ENCODE measurements around the gene PSME1. TPM values are rescaled to one million over a fixed set of nuclear protein-coding genes. Genes with fewer than 3 reads are reported as not detected.

Gene PSME1
- total and polyA plus RNA-seq, 2 of the 13 experiments (the other 11 are each of a cell fraction or from before 2014, with no cell fraction given) = 159 to 608 TPM

- TF ChIP-seq TRAFD1 (CRISPR knock-in tag; IDR thresholded peaks at IDR 0.05; ENCODE audit: borderline replicate concordance) (no peak), PTBP1 (IDR thresholded peaks at IDR 0.05; ENCODE audit: low read depth, low read length, poor library complexity, severe bottlenecking) (no peak), ZNF17 (CRISPR knock-in tag; IDR thresholded peaks at IDR 0.05) (no peak), RFX5 (IDR thresholded peaks at IDR 0.05; ENCODE audit: low read depth, low read length) (no peak), CEBPG (CRISPR knock-in tag; IDR thresholded peaks at IDR 0.05) (no peak), U2AF2 (IDR thresholded peaks at IDR 0.05; ENCODE audit: low read depth, low read length) (no peak), ZBTB43 (CRISPR knock-in tag; conservative IDR thresholded peaks at IDR 0.05) (no peak), SIN3B (IDR thresholded peaks at IDR 0.05; ENCODE audit: low read length) (no peak), NR3C1 (CRISPR knock-in tag; IDR thresholded peaks at IDR 0.05) (no peak), PHF5A (CRISPR knock-in tag; IDR thresholded peaks at IDR 0.05; ENCODE audit: low read depth, unreplicated experiment) (no peak), ZNF639 (CRISPR knock-in tag; conservative IDR thresholded peaks at IDR 0.05) (no peak), ZC3H13 (CRISPR knock-in tag; IDR thresholded peaks at IDR 0.05) (no peak), GZF1 (CRISPR knock-in tag; IDR thresholded peaks at IDR 0.05) (no peak), ZNF512 (CRISPR knock-in tag; IDR thresholded peaks at IDR 0.05) (no peak), RNF219 (CRISPR knock-in tag; IDR thresholded peaks at IDR 0.05) (no peak), ZBTB44 (CRISPR knock-in tag; IDR thresholded peaks at IDR 0.05) (no peak), ZBTB26 (CRISPR knock-in tag; IDR thresholded peaks at IDR 0.05; ENCODE audit: borderline replicate concordance) (no peak), ZNF572 (CRISPR knock-in tag; IDR thresholded peaks at IDR 0.05) (no peak)
Measured at GRCh38 chr14:24136684-24137528, 912 bp downstream of the PSME1 start (continued).

Measured in HepG2 (cell line).